Fibroblast of pulmonary artery (primary cell): ENCODE measurements around the gene RHOA.

Experiments used
- DNase-seq: peaks from one replicate; pipeline ENCODE4 v3.0.0-alpha.2; 2010; ENCODE audit warnings: low read depth
- H3K4me3 ChIP-seq: replicated peaks from 2 replicates; pipeline ENCODE4 v1.5.1; 2011; ENCODE audit warnings: low read depth, mild to moderate bottlenecking, control low read depth, low read length, moderate library complexity
- CTCF ChIP-seq: IDR thresholded peaks from 2 replicates; pipeline ENCODE4 v1.5.1; 2011; ENCODE audit warnings: mild to moderate bottlenecking, control low read depth, low read length, inconsistent platforms; ENCODE audit errors: missing control alignments

Gene RHOA

GRCh38 chr3:49453621-49454020 is 41.8 kb upstream of the RHOA start:
- DNase-seq, result no peak
- TF ChIP-seq CTCF, result no peak
- H3K4me3 ChIP-seq, result no peak overlapping the region

- TF ChIP-seq CTCF, result no peak
- H3K4me3 ChIP-seq, result no peak overlapping the region
- no peak for DNase-seq
Observed at GRCh38 chr3:49445391-49445790, 33.6 kb upstream of the RHOA start.

GRCh38 chr3:49434731-49435130 is 23.0 kb upstream of the RHOA start:
- no peak overlapping the region for H3K4me3 ChIP-seq
- no peak for DNase-seq
- no peak for TF ChIP-seq CTCF

GRCh38 chr3:49428752-49429080 is 16.9 kb upstream of the RHOA start:
- TF ChIP-seq CTCF, result peak; percentile 3
- H3K4me3 ChIP-seq, result peak overlapping the region; percentile 76
- no peak for DNase-seq

GRCh38 chr3:49427586-49427985 is 15.8 kb upstream of the RHOA start:
- no peak for TF ChIP-seq CTCF

GRCh38 chr3:49424816-49425215 is 13.0 kb upstream of the RHOA start:
- TF ChIP-seq CTCF, result no peak
- DNase-seq, result no peak
- H3K4me3 ChIP-seq, result no peak overlapping the region

More at GRCh38 chr3:49427586-49427985, 15.8 kb upstream of the RHOA start:
- no peak for DNase-seq
- no peak overlapping the region for H3K4me3 ChIP-seq

- no peak within 1 kb of the TSS for H3K4me3 ChIP-seq
- no peak for TF ChIP-seq CTCF
Observed at GRCh38 chr3:49422379-49423248, 10.8 kb upstream of the RHOA start, which contains the start of gene AMT. Gene AMT (minus strand): TSS chr3:49422473. CDS start chr3:49422450, 23 bp downstream.

More at GRCh38 chr3:49422379-49423248, 10.8 kb upstream of the RHOA start, which contains the start of gene AMT:
- DNase-seq, result no peak
